GM12878 (cell line): ENCODE results near the gene KRTAP10-11. TPM values are rescaled to one million over a fixed set of nuclear protein-coding genes. Genes with fewer than 3 reads are reported as not detected.

Source experiments
- ATAC-seq: fragments of 200-7000 bp; cut with Tn5 transposase; 3 replicates; pipeline ENCODE4 v1.9.1; 2020; ENCODE audit warnings: mild to moderate bottlenecking, moderate library complexity
- BruUV-seq: library from RNA; stranded (reverse); fragments of 400-500 nt; replicated peaks from 2 replicates; lab custom pipeline; 2021; lab: Mats Ljungman, UMichigan
- CTCF ChIA-PET: fragments of 300-600 bp; sonication (Branson Sonifier 250); formaldehyde crosslinking; extraction: SDS; loops from one replicate; lab custom pipeline; 2021; ENCODE audit warnings: inconsistent platforms; lab: Yijun Ruan, JAX
- POLR2A ChIA-PET: fragments of 350-600 bp; formaldehyde crosslinking; extraction: SDS; loops from one replicate; lab custom pipeline; 2021; ENCODE audit warnings: inconsistent platforms; lab: Charles Lee
- RAD21 ChIA-PET: fragments of 300-600 bp; sonication (Branson Sonifier 250); formaldehyde crosslinking; loops from one replicate; lab custom pipeline; 2023; ENCODE audit warnings: antibody characterized with exemption; ENCODE audit not compliant: unreplicated experiment; lab: Charles Lee
- SMC1A ChIA-PET: fragments of 300-600 bp; sonication (Branson Sonifier 250); formaldehyde crosslinking; loops from one replicate; lab custom pipeline; 2023; ENCODE audit not compliant: unreplicated experiment, uncharacterized antibody; lab: Charles Lee
- DNase-seq: peaks from one replicate; pipeline ENCODE4 v3.0.0-alpha.2; 2011; ENCODE audit warnings: low read depth, low spot score
- FAIRE-seq: peaks from 3 replicates; lab custom pipeline; 2011; peaks lifted over from hg19 to GRCh38; lab: Jason Lieb, UNC
- H2AFZ ChIP-seq: 2 replicates; pipeline ENCODE4 v1.6.0; 2011; ENCODE audit warnings: low read depth, low read length, control low read depth; ENCODE audit not compliant: control insufficient read depth
- H3K27ac ChIP-seq: 2 replicates; pipeline ENCODE4 v1.5.1; 2011; ENCODE audit warnings: control low read depth; ENCODE audit not compliant: control insufficient read depth, insufficient read depth
- H3K27me3 ChIP-seq, 2 experiments: replicated peaks in 1 of 2; 2 replicates each; pipeline versions ENCODE4 v1.6.0 to v1.6.1; 2011; ENCODE audit warnings: low read length in 1 of 2; ENCODE audit not compliant: control insufficient read depth in 2 of 2, insufficient read depth in 2 of 2
- H3K36me3 ChIP-seq, 2 experiments: 2 replicates each; pipeline ENCODE4 v1.5.1; 2011; ENCODE audit warnings: low read length in 1 of 2; ENCODE audit not compliant: control insufficient read depth in 2 of 2, insufficient read depth in 2 of 2
- H3K4me1 ChIP-seq: 2 replicates; pipeline ENCODE4 v1.6.1; 2011; ENCODE audit warnings: mild to moderate bottlenecking, low read length, moderate library complexity, mixed read lengths; ENCODE audit not compliant: control insufficient read depth, insufficient read depth
- H3K4me2 ChIP-seq: 2 replicates; pipeline ENCODE4 v1.6.0; 2011; ENCODE audit warnings: control low read depth; ENCODE audit not compliant: control insufficient read depth, insufficient read depth
- H3K4me3 ChIP-seq: fragments of 200-600 bp; sonication (generic); 2 replicates; pipeline ENCODE4 v1.5.1; 2016
- H3K79me2 ChIP-seq: 2 replicates; pipeline ENCODE4 v1.6.0; 2011; ENCODE audit warnings: low read length; ENCODE audit not compliant: control insufficient read depth, insufficient read depth
- H3K9ac ChIP-seq: 2 replicates; pipeline ENCODE4 v1.8.0; 2011; ENCODE audit warnings: low read length, control low read depth, mixed read lengths; ENCODE audit not compliant: control insufficient read depth, insufficient read depth
- H3K9me3 ChIP-seq: replicated peaks from 3 replicates; pipeline ENCODE4 v1.5.1; 2011; ENCODE audit warnings: mild to moderate bottlenecking, low read length; ENCODE audit not compliant: control insufficient read depth, insufficient read depth
- H4K20me1 ChIP-seq: 2 replicates; pipeline ENCODE4 v1.6.0; 2011; ENCODE audit not compliant: control insufficient read depth, insufficient read depth
- ATF2 ChIP-seq: IDR thresholded peaks from 2 replicates; pipeline ENCODE4 v1.6.1; 2012; ENCODE audit warnings: low read length, inconsistent platforms
- EGR1 ChIP-seq, 2 experiments: IDR thresholded peaks; 1 replicate in 1 of 2; 2 replicates in 1 of 2; pipeline ENCODE4 v1.6.1; 2011 to 2012; ENCODE audit warnings: low read depth in 2 of 2, low read length in 2 of 2, borderline replicate concordance in 1 of 2, mild to moderate bottlenecking in 1 of 2, moderate library complexity in 1 of 2
- FOXM1 ChIP-seq: IDR thresholded peaks from 2 replicates; pipeline ENCODE4 v1.6.1; 2012; ENCODE audit warnings: low read depth, mild to moderate bottlenecking, inconsistent platforms, low read length, moderate library complexity
- GATAD2B ChIP-seq: fragments of 450-650 bp; conservative IDR thresholded peaks from 2 replicates; pipeline ENCODE4 v1.6.1; 2017; ENCODE audit warnings: low read depth, mild to moderate bottlenecking, moderate library complexity
- LARP7 ChIP-seq: fragments of 450-650 bp; IDR thresholded peaks from 2 replicates; pipeline ENCODE4 v1.6.1; 2017; ENCODE audit warnings: mild to moderate bottlenecking
- MAX ChIP-seq: IDR thresholded peaks from 2 replicates; pipeline ENCODE4 v1.6.1; 2012; ENCODE audit warnings: low read depth, low read length, improper control_type of control experiment
- MYB ChIP-seq: fragments of 150-350 bp; IDR thresholded peaks from 2 replicates; pipeline ENCODE4 v1.6.1; 2014; ENCODE audit warnings: mild to moderate bottlenecking, low read depth, low read length, borderline replicate concordance
- NFYB ChIP-seq: IDR thresholded peaks from 2 replicates; pipeline ENCODE4 v1.6.1; 2011; ENCODE audit warnings: low read depth, mild to moderate bottlenecking, low read length, improper control_type of control experiment, moderate library complexity; ENCODE audit not compliant: insufficient read depth
- NR2C1 ChIP-seq: fragments of 450-650 bp; IDR thresholded peaks from 2 replicates; pipeline ENCODE4 v1.6.1; 2017; ENCODE audit warnings: antibody characterized with exemption, mild to moderate bottlenecking, moderate library complexity
- NR2C2 ChIP-seq: IDR thresholded peaks from 2 replicates; pipeline ENCODE4 v1.6.1; 2011; ENCODE audit warnings: borderline replicate concordance, low read depth; ENCODE audit not compliant: control insufficient read depth, insufficient read length
- REST ChIP-seq: IDR thresholded peaks from 2 replicates; pipeline ENCODE4 v1.6.1; 2012; ENCODE audit warnings: mild to moderate bottlenecking, low read depth, low read length
- SMC3 ChIP-seq: IDR thresholded peaks from 2 replicates; pipeline ENCODE4 v1.6.1; 2011; ENCODE audit warnings: low read length, improper control_type of control experiment, borderline replicate concordance
- TARDBP ChIP-seq: IDR thresholded peaks from 2 replicates; pipeline ENCODE4 v1.6.1; 2016; ENCODE audit warnings: borderline replicate concordance
- YBX1 ChIP-seq: fragments of 450-650 bp; IDR thresholded peaks from 2 replicates; pipeline ENCODE4 v1.6.1; 2016; ENCODE audit warnings: antibody characterized with exemption
- YY1 ChIP-seq: IDR thresholded peaks from 2 replicates; pipeline ENCODE4 v1.6.1; 2011; ENCODE audit warnings: low read depth, mild to moderate bottlenecking, low read length
- ZBTB33 ChIP-seq: fragments of 450-650 bp; IDR thresholded peaks from 2 replicates; pipeline ENCODE4 v1.6.1; 2017; ENCODE audit warnings: mild to moderate bottlenecking
- ZNF217 ChIP-seq: fragments of 450-650 bp; IDR thresholded peaks from 2 replicates; pipeline ENCODE4 v1.6.1; 2017; ENCODE audit warnings: antibody characterized with exemption, mild to moderate bottlenecking
- ZZZ3 ChIP-seq: IDR thresholded peaks from 2 replicates; pipeline ENCODE4 v1.6.1; 2011; ENCODE audit warnings: low read depth; ENCODE audit not compliant: control insufficient read depth, insufficient read length
- WGBS: methylation state at CpG from one replicate; pipeline ENCODE4 v1.1.6; 2016; ENCODE audit warnings: low lambda C conversion rate; ENCODE audit not compliant: insufficient replicate concordance, insufficient coverage; ENCODE audit errors: missing lambda C conversion rate; 5-methylcytosine and 5-hydroxymethylcytosine counted together
- in situ Hi-C: fragments of 300-500 bp; cut with MboI; formaldehyde crosslinking; loops from 9 replicates; pipeline ENCODE4 v1.14.3; 2018; ENCODE audit warnings: mixed read lengths
- intact Hi-C: fragments of 100-400 bp; cut with micrococcal nuclease; formaldehyde crosslinking; loops from one replicate; pipeline ENCODE4 v1.14.2; 2022; ENCODE audit not compliant: unreplicated experiment
- polyA plus RNA-seq, 11 experiments: library from polyadenylated mRNA; depleted of rRNA in 4 of 11; unstranded in 6 of 11; stranded (reverse) in 5 of 11; fragments of >200 nt; fragmentation: Nextera tagmentation in 4 of 11; fragmentation: Illumina TruSeq in 1 of 11; extraction: Ambion mirVana in 4 of 11; extraction: Trizol in 1 of 11; gene quantifications; 1 replicate in 1 of 11; 2 replicates in 10 of 11; pipeline versions ENCODE4 v1.2.1 to v1.2.3, GENCODE V29; 2011 to 2016; ENCODE audit warnings: inconsistent platforms in 2 of 11, missing spikeins in 2 of 11, low read depth in 1 of 11
- total RNA-seq, 4 experiments: library from RNA; depleted of rRNA in 3 of 4; stranded (reverse); fragments of >200 nt in 3 of 4; fragmentation: Illumina TruSeq in 1 of 4; extraction: Trizol in 1 of 4; gene quantifications; 2 replicates each; pipeline versions ENCODE4 v1.2.1 to v1.2.3, GENCODE V29; 2013 to 2021

KRTAP10-11 gene
- total and polyA plus RNA-seq, 10 of the 15 experiments (the other 5 are each of a cell fraction or from before 2014, with no cell fraction given): not detected

- ChIA-PET CTCF (no interaction called here), SMC1A (no interaction called here), RAD21 (no interaction called here), POLR2A (no interaction called here)
- Histone ChIP-seq H3K79me2 (no peaks in the 10 kb centered on the region), H3K9ac (no peak within 1 kb of the TSS), H3K27me3 (no peaks in the 10 kb centered on the region), H2AFZ (no peak within 1 kb of the TSS), H3K36me3 (no peaks in the 10 kb centered on the region), H4K20me1 (no peaks in the 10 kb centered on the region), H3K9me3 (no peaks in the 10 kb centered on the region; the same call in 2 of the 3 replicates), H3K27ac (no peak within 1 kb of the TSS), H3K4me2 (no peak within 1 kb of the TSS), H3K4me3 (no peak within 1 kb of the TSS), H3K4me1 (no peaks in the 10 kb centered on the region)
- FAIRE-seq (no peak), ATAC-seq (no peak), DNase-seq (no peak)
- intact Hi-C loops (no loop called here), in situ Hi-C loops (no loop called here)
- WGBS: 37% methylated on average over 21 of the region's 21 CpGs
- BruUV-seq: no TSS peak
- TF ChIP-seq LARP7: no peak
- TF ChIP-seq NR2C1: no peak
- TF ChIP-seq EGR1 (IDR thresholded peaks at IDR 0.05; ENCODE audit: borderline replicate concordance in 1 of 2, low read depth in 2 of 2, low read length in 2 of 2): no peak
- no peak for TF ChIP-seq NR2C2
- TF ChIP-seq REST: no peak
- no peak for TF ChIP-seq SMC3
- no peak for TF ChIP-seq NFYB
- TF ChIP-seq ATF2: no peak
- TF ChIP-seq FOXM1: no peak
- TF ChIP-seq TARDBP: no peak
- no peak for TF ChIP-seq MYB
- no peak for TF ChIP-seq YBX1
- TF ChIP-seq MAX: no peak
- TF ChIP-seq YY1: no peak
- TF ChIP-seq GATAD2B: no peak
- TF ChIP-seq ZNF217: no peak
- TF ChIP-seq ZBTB33: no peak
- TF ChIP-seq ZZZ3: no peak
Observed at GRCh38 chr21:44637018-44637850, 9.0 kb upstream of the KRTAP10-11 start, which contains the start of gene KRTAP10-10. Gene KRTAP10-10 (plus strand): TSS chr21:44637356. CDS start chr21:44637418, 62 bp downstream.
